Measurements from ENCODE around the gene MAP3K21.

Gene MAP3K21

GRCh38 chr1:233326811-233327650 lies 493 bp upstream of the MAP3K21 start:
- DNase-seq: peak; percentile 97

GRCh38 chr1:233328142-233328921 lies 808 bp downstream of the MAP3K21 start:
- DNase-seq: peak; percentile 69

- no peak for DNase-seq
Measured at GRCh38 chr1:233331676-233332519, 4.4 kb downstream of the MAP3K21 start.

GRCh38 chr1:233333086-233333485 lies 5.6 kb downstream of the MAP3K21 start:
- no peak for DNase-seq

- no peak for DNase-seq
Measured at GRCh38 chr1:233334092-233334491, 6.6 kb downstream of the MAP3K21 start.

- no peak for DNase-seq
Measured at GRCh38 chr1:233336554-233337456, 9.3 kb downstream of the MAP3K21 start.

- no peak for DNase-seq
Measured at GRCh38 chr1:233337505-233337904, 10.0 kb downstream of the MAP3K21 start.

GRCh38 chr1:233338102-233338501 lies 10.6 kb downstream of the MAP3K21 start:
- no peak for DNase-seq

- no peak for DNase-seq
Measured at GRCh38 chr1:233340031-233340555, 12.6 kb downstream of the MAP3K21 start.

- DNase-seq: no peak
Measured at GRCh38 chr1:233340966-233341516, 13.5 kb downstream of the MAP3K21 start.

GRCh38 chr1:233342086-233342485 lies 14.6 kb downstream of the MAP3K21 start:
- DNase-seq: no peak

GRCh38 chr1:233343262-233343661 lies 15.7 kb downstream of the MAP3K21 start:
- no peak for DNase-seq

- no peak for DNase-seq
Measured at GRCh38 chr1:233347338-233347737, 19.8 kb downstream of the MAP3K21 start.

- DNase-seq: no peak
Measured at GRCh38 chr1:233349137-233349536, 21.6 kb downstream of the MAP3K21 start.

GRCh38 chr1:233354983-233355382 lies 27.5 kb downstream of the MAP3K21 start:
- no peak for DNase-seq

GRCh38 chr1:233355841-233356704 lies 28.5 kb downstream of the MAP3K21 start:
- DNase-seq: no peak

- DNase-seq: no peak
Measured at GRCh38 chr1:233356705-233356987, 29.1 kb downstream of the MAP3K21 start.

- DNase-seq: no peak
Measured at GRCh38 chr1:233357595-233358397, 30.3 kb downstream of the MAP3K21 start.

- DNase-seq: no peak
Measured at GRCh38 chr1:233359431-233359830, 31.9 kb downstream of the MAP3K21 start.

GRCh38 chr1:233359905-233360304 lies 32.4 kb downstream of the MAP3K21 start:
- no peak for DNase-seq

Data from NCI-H146 (cell line).